CD14-positive monocyte (primary cell): ENCODE measurements around the gene ZC3H13. TPM values are rescaled to one million over a fixed set of nuclear protein-coding genes. Genes with fewer than 3 reads are reported as not detected.

Experiments used
- DNase-seq, 3 donors: peaks; one replicate each; pipeline ENCODE4 v3.0.0-alpha.2; 2011 to 2022
- H2AFZ ChIP-seq: 2 replicates; pipeline ENCODE4 v1.6.0; 2012; ENCODE audit warnings: mild to moderate bottlenecking, low read depth, low read length, inconsistent platforms; ENCODE audit not compliant: insufficient read depth, poor library complexity, severe bottlenecking
- H3K27ac ChIP-seq, 2 donors: 1 replicate in 1 of 2; 2 replicates in 1 of 2; pipeline ENCODE4 v1.5.1; 2012 to 2013; ENCODE audit warnings: low read length in 2 of 2, control low read depth in 1 of 2, inconsistent platforms in 1 of 2, low read depth in 1 of 2, mild to moderate bottlenecking in 1 of 2
- H3K27me3 ChIP-seq, 2 donors: one replicate each; pipeline versions ENCODE4 v1.6.0 to v1.6.1; 2011 to 2013; ENCODE audit warnings: low read length in 2 of 2; ENCODE audit not compliant: control insufficient read depth in 2 of 2, insufficient read depth in 2 of 2
- H3K36me3 ChIP-seq, 2 donors: replicated peaks in 1 of 2; 1 replicate in 1 of 2; 2 replicates in 1 of 2; pipeline versions ENCODE4 v1.5.1 to v1.6.1; 2012 to 2013; ENCODE audit warnings: low read length in 2 of 2, control low read depth in 1 of 2, inconsistent platforms in 1 of 2, mild to moderate bottlenecking in 1 of 2; ENCODE audit not compliant: insufficient read depth in 2 of 2, control insufficient read depth in 1 of 2
- H3K4me1 ChIP-seq, 2 donors: 1 replicate in 1 of 2; 2 replicates in 1 of 2; pipeline versions ENCODE4 v1.5.1 to v1.6.1; 2012 to 2013; ENCODE audit warnings: low read length in 2 of 2, control low read depth in 1 of 2, inconsistent platforms in 1 of 2, mild to moderate bottlenecking in 1 of 2, moderate library complexity in 1 of 2; ENCODE audit not compliant: insufficient read depth in 2 of 2, control insufficient read depth in 1 of 2
- H3K4me2 ChIP-seq: replicated peaks from 2 replicates; pipeline ENCODE3; 2012; ENCODE audit warnings: low read length, moderate library complexity, mild to moderate bottlenecking; ENCODE audit not compliant: poor library complexity, severe bottlenecking; ENCODE audit errors: extremely low read depth
- H3K4me3 ChIP-seq, 3 experiments: fragments of 200-600 bp in 1 of 3; sonication (generic) in 1 of 3; replicated peaks in 1 of 3; 1 replicate in 2 of 3; 2 replicates in 1 of 3; pipeline ENCODE4 v1.5.1; 2011 to 2013; ENCODE audit warnings: low read length in 3 of 3, mild to moderate bottlenecking in 3 of 3, control low read depth in 2 of 3, low read depth in 2 of 3, inconsistent platforms in 1 of 3, moderate library complexity in 1 of 3
- H3K79me2 ChIP-seq: 2 replicates; pipeline ENCODE4 v1.6.0; 2012; ENCODE audit warnings: mild to moderate bottlenecking, control low read depth, inconsistent platforms, low read length, moderate library complexity; ENCODE audit not compliant: insufficient read depth
- H3K9ac ChIP-seq: 2 replicates; pipeline ENCODE4 v1.6.0; 2017; ENCODE audit warnings: low read length, mild to moderate bottlenecking; ENCODE audit not compliant: insufficient read depth, poor library complexity, severe bottlenecking
- H3K9me3 ChIP-seq, 2 donors: replicated peaks in 1 of 2; 1 replicate in 1 of 2; 2 replicates in 1 of 2; pipeline versions ENCODE4 v1.5.1 to v1.6.1; 2012 to 2013; ENCODE audit warnings: low read length in 2 of 2, control low read depth in 1 of 2; ENCODE audit not compliant: control insufficient read depth in 1 of 2, insufficient read depth in 1 of 2
- H4K20me1 ChIP-seq: 2 replicates; pipeline ENCODE4 v1.6.0; 2012; ENCODE audit warnings: mild to moderate bottlenecking, low read length, control low read depth, moderate library complexity; ENCODE audit not compliant: insufficient read depth
- H3K27ac Mint-ChIP-seq, 7 donors: one replicate each; pipeline ENCODE4 v1.8.0; 2020; ENCODE audit warnings: mild to moderate bottlenecking in 7 of 7, mixed read lengths in 7 of 7, moderate library complexity in 6 of 7, inconsistent platforms in 2 of 7
- H3K27me3 Mint-ChIP-seq, 3 donors: one replicate each; pipeline ENCODE4 v1.8.0; 2021 to 2022; ENCODE audit warnings: low read depth in 3 of 3, mild to moderate bottlenecking in 3 of 3, mixed read lengths in 3 of 3, moderate library complexity in 3 of 3, inconsistent platforms in 1 of 3
- H3K36me3 Mint-ChIP-seq, 2 donors: one replicate each; pipeline ENCODE4 v1.8.0; 2020; ENCODE audit warnings: mixed read lengths in 2 of 2, inconsistent platforms in 1 of 2, mild to moderate bottlenecking in 1 of 2
- H3K4me1 Mint-ChIP-seq: one replicate; pipeline ENCODE4 v1.8.0; 2020; ENCODE audit warnings: mild to moderate bottlenecking, mixed read lengths
- H3K4me3 Mint-ChIP-seq, 2 donors: one replicate each; pipeline ENCODE4 v1.8.0; 2020; ENCODE audit warnings: mild to moderate bottlenecking in 2 of 2, mixed read lengths in 2 of 2, moderate library complexity in 1 of 2
- H3K9me3 Mint-ChIP-seq, 7 donors: one replicate each; pipeline ENCODE4 v1.8.0; 2020 to 2022; ENCODE audit warnings: mixed read lengths in 7 of 7, mild to moderate bottlenecking in 6 of 7, moderate library complexity in 6 of 7, inconsistent platforms in 2 of 7
- WGBS: methylation state at CpG from one replicate; pipeline ENCODE4 v1.1.5; 2013; ENCODE audit warnings: missing lambda C conversion rate; ENCODE audit not compliant: insufficient coverage; 5-methylcytosine and 5-hydroxymethylcytosine counted together
- intact Hi-C, 2 donors: fragments of 100-400 bp; cut with micrococcal nuclease; formaldehyde crosslinking; loops; one replicate each; pipeline versions ENCODE4 v1.15.0 to v1.15.1; 2023
- polyA plus RNA-seq, 3 donors: library from polyadenylated mRNA; depleted of rRNA in 1 of 3; unstranded in 2 of 3; stranded (reverse) in 1 of 3; fragments of 300-500 nt in 2 of 3; fragments of >200 nt in 1 of 3; fragmentation: Illumina TruSeq in 2 of 3; gene quantifications; 1 replicate in 2 of 3; 2 replicates in 1 of 3; pipeline ENCODE4 v1.2.3, GENCODE V29; 2012 to 2021
- TF ChIP-seq, protein P1 (sequence below): fragments of 200-600 bp; IDR thresholded peaks from one replicate; pipeline ENCODE4 v1.8.0; 2022; ENCODE audit warnings: antibody characterized with exemption, mild to moderate bottlenecking

The ZC3H13 gene
- polyA plus RNA-seq, 3 donors = 5.3 to 22.2 (median 9.7) TPM

DNA sequence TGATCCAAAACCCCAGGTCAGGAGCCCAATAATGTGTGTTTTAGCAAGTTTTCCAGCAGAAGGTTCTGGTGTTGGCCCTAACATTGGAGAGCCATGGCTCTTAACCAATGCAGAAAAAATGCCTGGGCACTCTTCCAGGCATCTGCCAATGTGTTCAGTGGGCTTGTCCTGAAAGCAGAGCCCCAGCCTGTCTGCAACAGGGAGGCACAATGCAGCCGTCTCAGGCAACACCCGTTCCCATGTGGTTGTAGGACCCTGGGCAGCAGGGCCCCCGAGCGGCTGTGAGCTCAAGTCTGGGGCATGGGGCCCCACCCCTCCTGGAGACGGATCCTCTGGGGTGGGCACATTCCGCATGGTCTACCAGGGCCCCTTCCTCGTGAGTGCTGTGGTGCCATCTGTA is 142.9 kb downstream of the ZC3H13 start:
- Histone ChIP-seq H3K27me3 (no peaks in the 10 kb centered on the region), H3K36me3 (no peaks in the 10 kb centered on the region), H3K4me2 (no peak overlapping the region), H4K20me1 (no peaks in the 10 kb centered on the region), H3K27ac (no peak overlapping the region), H3K4me1 (no peaks in the 10 kb centered on the region), H3K9ac (no peak overlapping the region), H3K9me3 (no peaks in the 10 kb centered on the region), H3K4me3 (no peak overlapping the region), H3K79me2 (no peaks in the 10 kb centered on the region), H2AFZ (no peak overlapping the region)
- WGBS = 73% methylated on average over 7 of the region's 7 CpGs
- H3K4me1 Mint-ChIP-seq = peaks cover 7% of the 10 kb centered on the region
- peaks cover 0 to 3% (median 3%) of the 10 kb centered on the region in 3 donors for H3K27me3 Mint-ChIP-seq
- TF ChIP-seq, protein P1, sequence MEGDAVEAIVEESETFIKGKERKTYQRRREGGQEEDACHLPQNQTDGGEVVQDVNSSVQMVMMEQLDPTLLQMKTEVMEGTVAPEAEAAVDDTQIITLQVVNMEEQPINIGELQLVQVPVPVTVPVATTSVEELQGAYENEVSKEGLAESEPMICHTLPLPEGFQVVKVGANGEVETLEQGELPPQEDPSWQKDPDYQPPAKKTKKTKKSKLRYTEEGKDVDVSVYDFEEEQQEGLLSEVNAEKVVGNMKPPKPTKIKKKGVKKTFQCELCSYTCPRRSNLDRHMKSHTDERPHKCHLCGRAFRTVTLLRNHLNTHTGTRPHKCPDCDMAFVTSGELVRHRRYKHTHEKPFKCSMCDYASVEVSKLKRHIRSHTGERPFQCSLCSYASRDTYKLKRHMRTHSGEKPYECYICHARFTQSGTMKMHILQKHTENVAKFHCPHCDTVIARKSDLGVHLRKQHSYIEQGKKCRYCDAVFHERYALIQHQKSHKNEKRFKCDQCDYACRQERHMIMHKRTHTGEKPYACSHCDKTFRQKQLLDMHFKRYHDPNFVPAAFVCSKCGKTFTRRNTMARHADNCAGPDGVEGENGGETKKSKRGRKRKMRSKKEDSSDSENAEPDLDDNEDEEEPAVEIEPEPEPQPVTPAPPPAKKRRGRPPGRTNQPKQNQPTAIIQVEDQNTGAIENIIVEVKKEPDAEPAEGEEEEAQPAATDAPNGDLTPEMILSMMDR = no peak
- no peak overlapping the region for H3K27ac Mint-ChIP-seq
- H3K36me3 Mint-ChIP-seq = no peaks in the 10 kb centered on the region
- DNase-seq = no peak
- H3K4me3 Mint-ChIP-seq = no peak overlapping the region
- H3K9me3 Mint-ChIP-seq = peaks cover 0 to 8% (median 3%) of the 10 kb centered on the region in 7 donors
- intact Hi-C loops = no loop called here

GRCh38 chr13:45909089-45909488 is 143.5 kb downstream of the ZC3H13 start:
- Histone ChIP-seq H3K36me3 (no peaks in the 10 kb centered on the region), H3K27ac (no peak overlapping the region), H3K79me2 (no peaks in the 10 kb centered on the region), H3K27me3 (no peaks in the 10 kb centered on the region), H4K20me1 (no peaks in the 10 kb centered on the region), H3K4me1 (no peaks in the 10 kb centered on the region), H3K4me2 (no peak overlapping the region), H3K4me3 (no peak overlapping the region), H2AFZ (no peak overlapping the region), H3K9ac (no peak overlapping the region), H3K9me3 (no peaks in the 10 kb centered on the region)
- intact Hi-C loops = no loop called here
- Mint-ChIP-seq H3K4me1 (peaks cover 7% of the 10 kb centered on the region), H3K4me3 (no peak overlapping the region), H3K9me3 (peaks cover 0 to 8% (median 3%) of the 10 kb centered on the region in 7 donors), H3K27ac (no peak overlapping the region), H3K36me3 (no peaks in the 10 kb centered on the region), H3K27me3 (peaks cover 0 to 5% (median 3%) of the 10 kb centered on the region in 3 donors)
- 83% methylated on average over 2 of the region's 3 CpGs for WGBS
- DNase-seq = no peak
- TF ChIP-seq, protein P1 = no peak
